ENCODE results near the gene CFAP100. TPM values are rescaled to one million over a fixed set of nuclear protein-coding genes. Genes with fewer than 3 reads are reported as not detected.

Gene CFAP100
- total RNA-seq, 2 experiments from 2014 or later = not detected

DNA sequence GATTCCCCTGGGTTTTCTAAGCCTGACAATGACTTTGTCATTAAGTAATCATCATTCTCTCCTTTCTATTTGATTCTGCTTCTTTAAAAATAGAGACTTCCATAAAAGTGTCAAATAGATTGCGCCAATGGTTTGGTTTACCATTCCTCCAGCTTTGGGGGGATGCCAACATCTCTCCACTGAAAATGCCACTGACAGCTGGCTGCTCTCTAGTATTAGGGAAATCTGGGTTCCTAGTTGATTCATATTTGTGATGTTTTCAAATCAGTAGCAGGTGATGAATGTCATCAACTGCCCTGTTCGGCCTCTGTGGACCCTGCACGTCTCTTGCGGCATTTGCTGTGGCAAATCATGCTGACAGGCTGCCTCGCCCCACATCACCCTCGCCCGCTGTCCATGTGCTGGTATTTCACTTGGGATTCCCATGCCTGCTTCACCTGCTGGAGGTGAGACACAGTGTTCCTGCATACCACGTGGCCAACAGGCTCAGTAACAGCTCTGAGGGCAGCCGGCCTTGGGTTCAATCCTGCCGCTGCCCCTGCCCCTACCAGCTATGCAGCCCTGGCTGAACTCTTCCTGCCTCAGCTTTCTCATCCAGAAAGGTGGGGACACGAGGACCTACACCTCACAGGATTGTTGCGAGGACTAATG lies 52.9 kb downstream of the CFAP100 start:
- Mint-ChIP-seq H3K27me3 (no peaks in the 10 kb centered on the region), H3K4me1 (peaks cover 3% of the 10 kb centered on the region), H3K27ac (no peak overlapping the region), H3K4me3 (no peak overlapping the region), H3K36me3 (no peaks in the 10 kb centered on the region), H3K9me3 (no peaks in the 10 kb centered on the region)
- DNase-seq (no peak), ATAC-seq (ENCODE audit: low read depth) (no peak)
- POLR2A ChIA-PET = no interaction called here

- Mint-ChIP-seq H3K27ac (no peak overlapping the region), H3K4me1 (peaks cover 3% of the 10 kb centered on the region), H3K9me3 (no peaks in the 10 kb centered on the region), H3K27me3 (no peaks in the 10 kb centered on the region), H3K36me3 (no peaks in the 10 kb centered on the region), H3K4me3 (no peak overlapping the region)
- POLR2A ChIA-PET = no interaction called here
- ATAC-seq (ENCODE audit: low read depth) (no peak), DNase-seq (no peak)
Measured at GRCh38 chr3:126448136-126448892, 53.6 kb downstream of the CFAP100 start.

- DNase-seq (no peak), ATAC-seq (ENCODE audit: low read depth) (no peak)
- POLR2A ChIA-PET = no interaction called here
- no peak overlapping the region for H3K4me3 Mint-ChIP-seq
- H3K36me3 Mint-ChIP-seq = no peaks in the 10 kb centered on the region
- no peak overlapping the region for H3K27ac Mint-ChIP-seq
- no peaks in the 10 kb centered on the region for H3K9me3 Mint-ChIP-seq
- H3K4me1 Mint-ChIP-seq = peaks cover 3% of the 10 kb centered on the region
- H3K27me3 Mint-ChIP-seq = no peaks in the 10 kb centered on the region
Measured at GRCh38 chr3:126448893-126449180, 54.1 kb downstream of the CFAP100 start.

- H3K27me3 Mint-ChIP-seq = no peaks in the 10 kb centered on the region
- no peak overlapping the region for H3K4me3 Mint-ChIP-seq
- peaks cover 3% of the 10 kb centered on the region for H3K4me1 Mint-ChIP-seq
- no peaks in the 10 kb centered on the region for H3K36me3 Mint-ChIP-seq
- DNase-seq = no peak
- no peak overlapping the region for H3K27ac Mint-ChIP-seq
- H3K9me3 Mint-ChIP-seq = no peaks in the 10 kb centered on the region
- no peak for ATAC-seq (ENCODE audit: low read depth)
- POLR2A ChIA-PET = no interaction called here
Measured at GRCh38 chr3:126449621-126450051, 54.9 kb downstream of the CFAP100 start.

DNA sequence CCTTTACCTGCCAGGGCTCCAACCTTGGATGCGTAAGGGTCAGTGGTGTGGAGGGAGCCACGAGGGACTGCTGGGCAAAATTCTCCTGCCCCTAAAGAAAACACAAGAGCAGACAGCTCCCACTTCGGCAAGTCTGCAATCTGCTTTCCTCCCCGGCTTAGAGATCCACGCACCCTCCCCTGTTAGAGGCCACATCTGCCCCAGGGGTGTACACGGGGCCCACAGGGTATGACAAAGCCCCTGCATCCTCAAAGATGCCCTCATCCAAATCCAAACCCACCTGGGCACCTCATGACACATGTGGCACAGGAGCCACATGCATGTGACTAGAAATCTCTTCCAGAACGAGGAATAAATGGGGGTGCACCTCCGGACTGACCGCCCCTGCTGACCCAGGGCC lies 55.5 kb downstream of the CFAP100 start:
- Mint-ChIP-seq H3K9me3 (no peaks in the 10 kb centered on the region), H3K4me1 (peaks cover 3% of the 10 kb centered on the region), H3K36me3 (peaks cover under 1% of the 10 kb centered on the region), H3K27ac (no peak overlapping the region), H3K4me3 (no peak overlapping the region), H3K27me3 (no peaks in the 10 kb centered on the region)
- no peak for DNase-seq
- no peak for ATAC-seq (ENCODE audit: low read depth)
- POLR2A ChIA-PET = no interaction called here

- H3K9me3 Mint-ChIP-seq = no peaks in the 10 kb centered on the region
- no peaks in the 10 kb centered on the region for H3K27me3 Mint-ChIP-seq
- no peak overlapping the region for H3K4me3 Mint-ChIP-seq
- ATAC-seq (ENCODE audit: low read depth) (no peak), DNase-seq (no peak)
- no peak overlapping the region for H3K27ac Mint-ChIP-seq
- H3K4me1 Mint-ChIP-seq = peaks cover 3% of the 10 kb centered on the region
- POLR2A ChIA-PET = no interaction called here
- peaks cover 2% of the 10 kb centered on the region for H3K36me3 Mint-ChIP-seq
Measured at GRCh38 chr3:126450744-126451143, 56.0 kb downstream of the CFAP100 start.

- H3K27ac Mint-ChIP-seq = no peak overlapping the region
- H3K4me1 Mint-ChIP-seq = peaks cover 3% of the 10 kb centered on the region
- peaks cover 2% of the 10 kb centered on the region for H3K36me3 Mint-ChIP-seq
- ATAC-seq (ENCODE audit: low read depth) = no peak
- H3K4me3 Mint-ChIP-seq = no peak overlapping the region
- POLR2A ChIA-PET = no interaction called here
- DNase-seq = no peak
- H3K9me3 Mint-ChIP-seq = no peaks in the 10 kb centered on the region
- H3K27me3 Mint-ChIP-seq = no peaks in the 10 kb centered on the region
Measured at GRCh38 chr3:126451511-126451910, 56.8 kb downstream of the CFAP100 start.

GRCh38 chr3:126452213-126452612 lies 57.5 kb downstream of the CFAP100 start:
- Mint-ChIP-seq H3K27me3 (no peaks in the 10 kb centered on the region), H3K4me1 (no peaks in the 10 kb centered on the region), H3K9me3 (no peaks in the 10 kb centered on the region), H3K27ac (no peak overlapping the region), H3K36me3 (peaks cover 2% of the 10 kb centered on the region), H3K4me3 (no peak overlapping the region)
- DNase-seq (no peak), ATAC-seq (ENCODE audit: low read depth) (no peak)
- POLR2A ChIA-PET = no interaction called here

DNA sequence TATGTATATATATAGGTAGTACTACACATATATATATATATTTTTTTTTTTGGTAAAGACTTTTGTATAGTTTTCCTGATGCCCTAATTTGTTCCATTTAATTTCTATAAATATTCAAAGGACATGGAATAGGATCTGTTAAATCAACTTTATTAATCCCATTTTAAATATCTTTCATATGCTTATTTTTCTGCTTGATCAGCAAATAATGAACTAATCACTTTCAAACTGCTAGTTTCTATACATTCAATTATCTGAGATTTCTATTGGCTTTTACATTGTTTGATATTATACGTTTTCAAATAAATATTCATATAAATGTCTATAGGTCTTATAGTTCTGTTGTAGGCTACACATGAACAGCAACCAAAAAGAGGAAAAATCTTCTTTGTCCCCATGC lies 59.3 kb downstream of the CFAP100 start:
- Mint-ChIP-seq H3K9me3 (no peaks in the 10 kb centered on the region), H3K27me3 (no peaks in the 10 kb centered on the region), H3K4me3 (no peak overlapping the region), H3K4me1 (no peaks in the 10 kb centered on the region), H3K27ac (no peak overlapping the region), H3K36me3 (peaks cover 5% of the 10 kb centered on the region)
- DNase-seq (no peak), ATAC-seq (ENCODE audit: low read depth) (no peak)
- POLR2A ChIA-PET = interaction anchor here (0.9 kb wide), 1 partner anchor 20 kb away, joined by 3 read pairs; no protein-coding TSS in a partner anchor

DNA sequence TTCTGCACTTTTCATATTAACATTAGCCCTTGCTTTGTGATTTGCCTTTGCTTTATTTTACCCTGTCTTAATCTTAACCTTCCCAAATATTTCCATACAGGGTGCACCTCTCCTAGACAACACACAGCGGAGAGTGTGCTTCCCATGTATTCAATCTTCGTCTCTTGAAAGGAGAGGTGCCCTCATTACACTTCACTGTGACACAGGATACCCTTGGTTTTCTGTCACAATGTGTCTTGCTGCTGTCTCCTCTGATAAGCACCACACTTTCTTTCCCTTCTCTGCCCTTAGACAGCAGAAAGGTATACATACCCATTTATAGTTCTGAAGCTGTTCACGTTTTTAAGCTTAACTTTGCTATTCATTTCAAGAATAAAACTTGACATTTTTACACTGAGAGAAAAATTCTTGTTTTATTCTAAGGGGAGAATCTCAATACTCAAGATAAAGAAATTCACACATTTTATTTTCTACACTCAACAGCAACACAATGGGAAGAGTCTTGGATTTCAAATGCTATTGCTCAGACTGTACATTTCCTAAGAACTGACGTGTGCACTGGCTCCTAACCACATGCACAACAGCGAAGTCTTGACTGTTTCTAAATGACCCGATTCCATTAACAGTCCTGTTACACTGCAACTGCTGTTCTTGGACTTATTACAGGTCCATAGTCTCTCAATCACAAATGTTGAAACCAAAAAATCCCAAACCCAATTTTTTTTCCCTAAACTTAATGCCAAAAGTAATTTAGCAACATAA lies 59.9 kb downstream of the CFAP100 start:
- Mint-ChIP-seq H3K27me3 (no peaks in the 10 kb centered on the region), H3K36me3 (peaks cover 5% of the 10 kb centered on the region), H3K9me3 (no peaks in the 10 kb centered on the region), H3K4me1 (no peaks in the 10 kb centered on the region), H3K4me3 (no peak overlapping the region), H3K27ac (no peak overlapping the region)
- ATAC-seq (ENCODE audit: low read depth) (no peak), DNase-seq (no peak)
- POLR2A ChIA-PET = no interaction called here

DNA sequence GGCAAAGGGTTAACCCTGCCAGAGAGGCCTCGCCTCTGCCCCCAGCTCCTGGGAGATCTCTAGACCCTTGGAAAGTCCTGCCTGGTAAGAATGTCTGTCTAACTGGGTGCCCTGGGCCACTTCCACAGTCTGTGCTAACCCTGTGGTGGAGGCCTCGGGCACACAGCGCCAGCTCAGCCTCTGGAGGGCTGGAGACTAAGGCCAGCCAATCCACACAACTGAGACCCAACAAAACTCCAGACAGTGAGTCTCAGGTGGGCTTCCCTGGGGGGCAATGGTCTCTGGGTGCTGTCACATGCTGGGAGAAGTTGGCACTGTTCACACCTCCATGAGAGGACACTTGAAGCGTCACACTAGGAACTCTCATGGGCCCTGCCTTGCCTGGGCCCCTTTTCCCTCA lies 61.5 kb downstream of the CFAP100 start:
- POLR2A ChIA-PET = no interaction called here
- no peaks in the 10 kb centered on the region for H3K4me1 Mint-ChIP-seq

DNA sequence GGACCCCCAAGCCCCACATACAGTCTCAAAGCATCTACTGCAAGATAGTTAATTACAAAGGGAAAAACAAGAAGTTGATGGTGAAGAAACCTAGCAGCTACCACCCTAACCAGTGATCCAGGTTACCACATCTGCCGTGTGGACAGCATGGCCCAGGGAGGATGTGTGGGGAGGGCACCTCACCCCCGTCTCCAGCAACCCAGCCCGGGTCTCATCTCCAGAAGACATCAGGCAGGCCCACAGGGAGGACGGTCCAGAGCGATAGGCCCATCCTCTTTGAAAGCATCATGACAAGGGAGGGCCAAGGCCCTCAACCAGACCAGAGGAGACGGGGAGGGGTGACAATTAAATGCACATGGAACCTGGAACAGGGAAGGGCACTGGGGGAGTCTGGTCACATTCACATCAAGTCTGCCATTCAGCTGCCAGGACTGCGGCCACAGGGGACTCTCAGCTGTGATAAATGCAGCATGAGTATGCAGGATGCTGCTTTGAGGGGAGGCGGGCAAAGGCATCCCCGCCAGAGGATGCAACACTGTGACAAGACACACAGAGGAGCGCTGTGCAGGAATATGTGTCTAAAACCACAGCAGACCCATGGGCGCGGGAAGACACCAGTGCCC lies 62.2 kb downstream of the CFAP100 start:
- Mint-ChIP-seq H3K4me1 (no peaks in the 10 kb centered on the region), H3K9me3 (no peaks in the 10 kb centered on the region), H3K27ac (no peak overlapping the region), H3K36me3 (peaks cover 9% of the 10 kb centered on the region), H3K4me3 (no peak overlapping the region), H3K27me3 (no peaks in the 10 kb centered on the region)
- POLR2A ChIA-PET = no interaction called here
- ATAC-seq (ENCODE audit: low read depth) (no peak), DNase-seq (peak; percentile 15)

More for the DNA sequence above, 61.5 kb downstream of the CFAP100 start:
- no peaks in the 10 kb centered on the region for H3K27me3 Mint-ChIP-seq
- H3K9me3 Mint-ChIP-seq = no peaks in the 10 kb centered on the region
- no peak overlapping the region for H3K4me3 Mint-ChIP-seq
- ATAC-seq (ENCODE audit: low read depth) = no peak
- no peak overlapping the region for H3K27ac Mint-ChIP-seq
- no peak for DNase-seq
- peaks cover 9% of the 10 kb centered on the region for H3K36me3 Mint-ChIP-seq

DNA sequence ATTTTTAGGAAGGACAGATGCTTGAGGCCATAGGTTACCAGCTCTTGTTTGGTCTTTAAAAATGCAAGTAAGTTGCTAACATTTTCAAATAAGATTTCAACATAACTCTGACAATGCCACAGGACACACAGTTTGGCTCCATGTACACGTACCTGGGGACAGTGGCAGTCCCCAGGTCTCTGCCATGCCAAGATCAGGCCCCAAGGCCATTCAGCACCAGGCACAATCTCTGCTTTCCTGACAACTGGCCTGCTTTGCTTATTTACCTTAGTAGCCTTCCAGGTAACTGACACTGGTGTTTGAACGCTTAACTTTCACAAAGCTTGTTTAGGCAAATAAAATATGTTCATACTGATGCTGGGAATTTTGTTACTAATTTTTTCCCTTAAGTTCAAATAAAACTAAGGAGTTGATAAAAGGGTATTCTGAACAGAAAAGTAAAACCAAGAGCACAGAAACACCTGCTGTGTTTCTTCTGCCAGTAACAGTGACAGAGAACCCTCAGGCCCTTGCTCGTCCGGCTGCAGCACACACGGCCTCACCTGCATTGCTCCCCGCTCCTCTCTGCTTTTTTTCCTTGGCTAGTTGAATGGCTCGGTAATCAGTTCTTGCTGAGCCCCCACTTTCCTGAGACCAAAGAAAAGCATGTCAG lies 64.5 kb downstream of the CFAP100 start:
- Mint-ChIP-seq H3K27ac (no peak overlapping the region), H3K4me3 (no peak overlapping the region)

More for the DNA sequence above, 64.5 kb downstream of the CFAP100 start:
- POLR2A ChIA-PET = no interaction called here
- Mint-ChIP-seq H3K4me1 (no peaks in the 10 kb centered on the region), H3K36me3 (peaks cover 10% of the 10 kb centered on the region), H3K9me3 (no peaks in the 10 kb centered on the region), H3K27me3 (no peaks in the 10 kb centered on the region)
- DNase-seq (no peak), ATAC-seq (ENCODE audit: low read depth) (no peak)

All from activated naive CD8-positive, alpha-beta T cell treated with anti-CD3 and anti-CD28 coated beads, Interleukin-2, amount 10 ng/mL, durations not matched to agents 7 days and 5 days (primary cell).